Left ventricle myocardium inferior (tissue), 1 donor: ENCODE results near the gene CFAP70. TPM values are rescaled to one million over a fixed set of nuclear protein-coding genes. Genes with fewer than 3 reads are reported as not detected.

Experiments
- DNase-seq: peaks from one replicate; pipeline ENCODE4 v3.0.0-alpha.2; 2020
- H3K27ac ChIP-seq: fragments of 200-600 bp; replicated peaks from 2 replicates; pipeline ENCODE4 v1.8.0; 2021
- H3K27me3 ChIP-seq: fragments of 200-600 bp; 2 replicates; pipeline ENCODE4 v1.8.0; 2021; ENCODE audit warnings: low read depth
- H3K36me3 ChIP-seq: fragments of 200-600 bp; 2 replicates; pipeline ENCODE4 v1.8.0; 2021
- H3K4me1 ChIP-seq: fragments of 200-600 bp; 2 replicates; pipeline ENCODE4 v1.8.0; 2021
- H3K4me3 ChIP-seq: fragments of 200-600 bp; 2 replicates; pipeline ENCODE4 v1.8.0; 2021; ENCODE audit warnings: mild to moderate bottlenecking, moderate library complexity
- H3K9me3 ChIP-seq: fragments of 200-600 bp; replicated peaks from 2 replicates; pipeline ENCODE4 v1.8.0; 2021
- intact Hi-C: fragments of 100-400 bp; cut with micrococcal nuclease; formaldehyde crosslinking; loops from one replicate; pipeline ENCODE4 v1.11.0; 2022
- total RNA-seq: library from RNA; stranded (reverse); fragmentation: NEBNext Ultra II Directional; extraction: Animal tissue kit (Norgen Biotek cat#: 25700); gene quantifications from one replicate; pipeline ENCODE4 v1.2.1, GENCODE V29; 2021
- TF ChIP-seq, protein P1 (sequence below): fragments of 200-600 bp; IDR thresholded peaks from 2 replicates; pipeline ENCODE4 v1.8.0; 2021; ENCODE audit warnings: antibody characterized with exemption, mild to moderate bottlenecking, borderline replicate concordance
- donor health status: DM: no; HTN: yes; CAD: no; lungs with severe emphysema.

The CFAP70 gene
- total RNA-seq, 1 donor from 2014 or later = 2.0 TPM

DNA sequence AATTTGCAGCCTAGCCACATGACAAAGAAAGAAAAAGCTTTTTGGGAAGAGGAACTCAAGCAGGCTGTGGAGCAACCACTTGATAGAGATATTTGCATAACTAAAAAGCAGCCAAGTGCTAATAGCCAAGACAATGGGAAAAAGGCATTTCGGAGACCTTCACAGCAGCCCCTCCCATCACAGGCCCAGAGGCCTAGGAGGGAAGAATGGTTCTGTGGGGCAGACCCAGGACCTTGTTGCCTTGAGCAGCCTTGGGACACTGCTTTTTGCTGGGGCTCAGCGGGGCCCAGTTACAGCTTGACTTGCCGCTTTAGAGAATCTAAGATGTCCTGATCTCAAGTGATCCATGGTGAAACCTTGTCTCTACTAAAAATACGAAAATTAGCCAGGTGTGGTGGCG, 152.3 kb downstream of the CFAP70 start:
- Histone ChIP-seq H3K36me3 (peaks cover 29% of the 10 kb centered on the region), H3K27ac (no peak overlapping the region), H3K9me3 (no peaks in the 10 kb centered on the region), H3K4me3 (no peak overlapping the region), H3K4me1 (peaks cover 5% of the 10 kb centered on the region), H3K27me3 (no peaks in the 10 kb centered on the region)
- DNase-seq = no peak
- TF ChIP-seq, protein P1, sequence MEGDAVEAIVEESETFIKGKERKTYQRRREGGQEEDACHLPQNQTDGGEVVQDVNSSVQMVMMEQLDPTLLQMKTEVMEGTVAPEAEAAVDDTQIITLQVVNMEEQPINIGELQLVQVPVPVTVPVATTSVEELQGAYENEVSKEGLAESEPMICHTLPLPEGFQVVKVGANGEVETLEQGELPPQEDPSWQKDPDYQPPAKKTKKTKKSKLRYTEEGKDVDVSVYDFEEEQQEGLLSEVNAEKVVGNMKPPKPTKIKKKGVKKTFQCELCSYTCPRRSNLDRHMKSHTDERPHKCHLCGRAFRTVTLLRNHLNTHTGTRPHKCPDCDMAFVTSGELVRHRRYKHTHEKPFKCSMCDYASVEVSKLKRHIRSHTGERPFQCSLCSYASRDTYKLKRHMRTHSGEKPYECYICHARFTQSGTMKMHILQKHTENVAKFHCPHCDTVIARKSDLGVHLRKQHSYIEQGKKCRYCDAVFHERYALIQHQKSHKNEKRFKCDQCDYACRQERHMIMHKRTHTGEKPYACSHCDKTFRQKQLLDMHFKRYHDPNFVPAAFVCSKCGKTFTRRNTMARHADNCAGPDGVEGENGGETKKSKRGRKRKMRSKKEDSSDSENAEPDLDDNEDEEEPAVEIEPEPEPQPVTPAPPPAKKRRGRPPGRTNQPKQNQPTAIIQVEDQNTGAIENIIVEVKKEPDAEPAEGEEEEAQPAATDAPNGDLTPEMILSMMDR = no peak
- intact Hi-C loops = no loop called here

DNA sequence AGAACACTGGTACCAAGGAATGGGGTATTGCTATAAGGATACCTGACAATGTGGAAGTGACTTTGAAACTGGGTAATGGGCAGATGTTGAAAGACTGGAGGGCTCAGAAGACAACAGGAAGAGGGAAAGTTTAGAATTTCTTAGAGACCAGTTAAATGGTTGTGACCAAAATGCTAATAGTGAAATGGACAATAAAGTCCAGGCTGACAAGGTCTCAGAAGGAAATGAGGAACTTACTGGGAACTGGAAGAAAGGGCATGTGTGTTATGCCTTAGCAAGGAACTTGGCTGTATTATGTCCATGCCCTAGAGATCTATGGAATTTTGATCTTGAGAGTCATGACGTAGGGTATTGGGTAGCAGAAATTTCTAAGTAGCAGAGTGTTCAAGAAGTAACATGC, 152.8 kb downstream of the CFAP70 start:
- intact Hi-C loops = no loop called here
- TF ChIP-seq, protein P1 = no peak
- no peaks in the 10 kb centered on the region for H3K9me3 ChIP-seq

DNA sequence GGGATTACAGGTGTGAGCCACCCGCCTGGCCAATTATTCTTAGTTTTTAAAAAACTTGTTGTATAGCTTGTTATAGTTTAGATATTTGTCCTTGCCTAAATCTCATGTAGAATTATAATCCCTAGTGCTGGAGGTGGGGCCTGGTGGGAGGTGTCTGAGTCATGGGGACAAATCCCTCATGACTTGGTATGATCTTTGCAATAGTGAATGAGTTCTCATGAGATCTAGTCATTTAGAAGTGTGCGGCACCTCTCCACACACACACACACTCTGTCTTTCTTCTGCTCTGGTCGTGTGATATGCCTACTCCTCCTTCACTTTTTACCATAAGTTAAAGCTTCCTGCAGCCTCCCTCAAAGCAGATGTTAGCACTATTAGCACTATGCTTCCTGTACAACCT, 153.6 kb downstream of the CFAP70 start:
- peaks cover 5% of the 10 kb centered on the region for H3K4me1 ChIP-seq
- H3K36me3 ChIP-seq = peaks cover 29% of the 10 kb centered on the region
- H3K9me3 ChIP-seq = no peaks in the 10 kb centered on the region
- DNase-seq = no peak
- no peak overlapping the region for H3K27ac ChIP-seq
- TF ChIP-seq, protein P1 = no peak
- intact Hi-C loops = no loop called here
- H3K27me3 ChIP-seq = no peaks in the 10 kb centered on the region
- no peak overlapping the region for H3K4me3 ChIP-seq

More for the DNA sequence above, 152.8 kb downstream of the CFAP70 start:
- peaks cover 31% of the 10 kb centered on the region for H3K36me3 ChIP-seq
- no peaks in the 10 kb centered on the region for H3K27me3 ChIP-seq
- no peak overlapping the region for H3K4me3 ChIP-seq
- peaks cover 5% of the 10 kb centered on the region for H3K4me1 ChIP-seq
- H3K27ac ChIP-seq = no peak overlapping the region
- no peak for DNase-seq

Other genes with a start within 250 kb of the CFAP70 start
- 5.6 TPM for gene NUDT13, start 248.4 kb downstream of the CFAP70 start, total RNA-seq
- 15.8 TPM for gene ECD, start 190.9 kb downstream of the CFAP70 start, total RNA-seq
- 14.0 TPM for gene FAM149B1, start 190.7 kb downstream of the CFAP70 start, total RNA-seq
- gene DNAJC9, start 111.6 kb downstream of the CFAP70 start, total RNA-seq = 8.6 TPM
- 102 TPM for gene MRPS16, start 106.2 kb downstream of the CFAP70 start, total RNA-seq
- gene ANXA7, start 55.2 kb upstream of the CFAP70 start, total RNA-seq = 115 TPM
- gene MSS51, start 74.7 kb upstream of the CFAP70 start, total RNA-seq = 5.9 TPM
- gene PPP3CB, start 137.2 kb upstream of the CFAP70 start, total RNA-seq = 64.5 TPM
- gene USP54, start 232.5 kb upstream of the CFAP70 start, total RNA-seq = 19.6 TPM